GM18511 (cell line): ENCODE measurements around the gene CDH10.

Source experiments
- ATAC-seq: cut with Tn5 transposase; IDR thresholded peaks from one replicate; pipeline ENCODE4 v1.9.1; 2021; ENCODE audit warnings: mild to moderate bottlenecking, moderate library complexity; ENCODE audit not compliant: unreplicated experiment

Gene CDH10

DNA sequence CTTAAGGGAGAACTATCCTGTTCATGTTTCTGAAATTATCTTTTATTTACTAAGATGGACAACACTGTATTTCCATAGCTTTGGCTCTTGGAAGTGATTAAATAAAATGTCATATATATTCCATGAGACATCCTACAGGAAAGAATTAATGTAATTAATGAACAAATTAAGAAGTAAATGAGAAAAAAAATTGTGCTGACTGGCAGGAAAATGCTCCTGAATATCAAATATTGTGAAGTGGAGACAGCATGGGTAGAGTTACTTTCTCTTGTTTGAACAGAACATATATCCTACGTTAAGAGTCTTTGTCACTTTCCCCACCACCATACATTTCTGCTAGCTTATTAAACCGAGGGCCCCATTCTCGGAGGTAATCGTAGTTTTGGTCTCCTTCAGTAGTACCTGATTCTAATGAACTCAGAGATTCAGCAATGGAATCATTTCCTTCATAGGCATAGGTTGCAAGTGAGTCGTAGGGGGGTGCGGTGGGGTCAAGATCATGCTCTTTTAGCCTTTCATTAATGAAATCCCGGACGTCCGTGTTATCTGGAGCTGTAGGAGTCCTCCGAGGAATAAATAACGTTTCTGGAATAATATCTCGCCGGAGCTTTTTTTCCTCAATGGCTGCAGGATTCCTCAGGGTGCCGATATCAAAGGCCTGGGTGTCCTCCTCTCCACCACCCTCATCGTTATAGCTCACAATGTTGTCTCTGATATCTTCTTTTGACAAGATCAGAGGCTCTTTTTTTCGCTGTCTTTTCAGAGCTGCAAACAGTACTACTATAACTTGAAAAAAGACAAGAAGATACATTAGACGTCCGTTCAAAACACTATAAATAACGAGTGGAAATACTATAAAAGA lies 157.2 kb downstream of the CDH10 start:
- ATAC-seq: no peak

DNA sequence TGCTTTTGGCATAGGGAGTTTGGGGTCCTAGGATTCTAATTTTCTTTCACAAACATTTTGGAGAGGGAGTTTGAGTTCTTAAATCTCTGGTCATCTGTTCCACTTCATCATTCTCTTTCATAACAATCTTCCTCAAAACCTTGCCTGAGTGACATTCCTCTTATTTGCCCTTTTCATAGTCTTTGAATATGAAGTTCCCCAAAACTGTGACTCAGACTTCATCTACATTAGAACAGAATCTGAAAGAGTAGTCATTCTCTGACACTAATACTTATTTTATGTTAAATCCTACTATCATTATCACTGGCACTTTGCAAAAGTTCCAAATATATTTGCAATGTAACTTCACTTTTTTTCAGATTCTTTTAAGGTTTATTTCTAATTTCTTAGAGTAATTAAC lies 163.8 kb downstream of the CDH10 start:
- ATAC-seq: no peak

DNA sequence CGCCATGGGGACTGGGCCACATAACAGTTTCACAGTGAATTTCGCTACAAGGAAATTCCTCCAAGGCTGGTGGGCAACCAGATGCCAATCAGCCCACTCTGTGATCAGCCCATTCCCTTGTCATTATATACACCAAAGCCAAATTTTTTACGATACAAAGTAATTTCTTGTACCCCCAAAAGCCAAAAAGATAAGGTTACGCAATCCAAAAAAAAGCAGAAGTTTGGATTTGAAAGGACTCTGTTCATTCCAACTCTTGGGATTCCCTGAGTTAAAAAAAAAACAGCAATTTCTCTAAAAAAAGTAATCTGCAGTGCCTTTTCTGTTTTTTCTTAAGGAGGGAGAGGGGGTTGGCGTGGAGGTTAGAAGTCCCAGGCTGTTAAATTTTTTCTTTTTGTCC lies 166.8 kb downstream of the CDH10 start:
- no peak for ATAC-seq

DNA sequence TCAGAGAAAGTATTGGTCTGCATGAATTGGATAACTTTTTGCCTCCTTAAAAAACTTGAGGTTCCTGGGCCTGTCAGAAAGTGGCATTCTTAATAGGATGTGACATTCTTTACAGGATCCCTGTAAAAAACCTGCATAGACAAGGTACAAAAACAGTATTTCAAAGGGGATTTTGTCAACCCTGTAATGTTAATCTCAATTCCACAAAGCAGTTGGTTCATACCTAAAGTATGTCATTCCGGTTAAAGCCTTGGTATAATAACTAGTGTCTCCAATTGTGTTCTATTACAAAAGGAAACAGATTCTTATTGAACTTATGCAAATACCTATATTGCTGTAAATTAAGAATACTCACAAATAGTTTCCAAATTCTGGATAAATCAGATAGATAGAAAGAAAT lies 169.7 kb downstream of the CDH10 start:
- no peak for ATAC-seq

DNA sequence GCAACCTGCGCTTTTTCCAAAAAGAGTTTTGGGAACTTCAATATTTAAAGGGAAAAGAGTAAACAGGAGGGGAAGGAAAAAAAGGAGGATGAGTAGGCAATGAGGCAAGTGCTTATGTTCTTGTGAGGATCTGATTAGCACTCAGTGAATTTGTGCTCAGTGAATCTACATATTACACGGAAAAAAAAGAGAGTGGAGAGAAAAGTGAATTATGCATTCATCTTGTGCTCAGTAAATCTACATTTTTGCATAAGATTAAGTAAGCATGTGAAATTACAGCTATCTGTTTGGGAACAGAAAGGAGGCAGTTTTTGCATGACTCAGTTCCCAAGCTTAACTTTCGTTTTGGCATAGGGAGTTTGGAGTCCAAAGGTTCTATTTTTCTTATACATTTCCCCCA lies 170.1 kb downstream of the CDH10 start:
- ATAC-seq: no peak

DNA sequence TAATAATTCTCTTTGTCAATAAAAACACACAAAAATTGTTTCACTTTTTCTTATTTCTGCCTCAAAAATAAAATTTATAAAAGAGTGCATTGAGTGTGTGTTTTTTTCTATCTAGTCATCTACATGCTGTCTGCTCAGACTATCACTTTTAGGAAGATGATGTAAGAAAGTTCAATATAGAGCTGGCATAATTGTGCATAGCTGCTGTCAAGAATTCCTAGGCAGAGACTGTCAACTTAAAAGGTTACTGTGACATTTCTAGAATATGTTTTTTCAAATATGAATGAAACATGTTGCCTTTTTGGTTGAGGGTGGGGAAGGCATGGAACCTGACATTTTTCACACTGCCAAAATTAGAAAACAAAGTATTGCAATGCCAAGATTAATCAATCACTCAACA lies 172.3 kb downstream of the CDH10 start:
- no peak for ATAC-seq

DNA sequence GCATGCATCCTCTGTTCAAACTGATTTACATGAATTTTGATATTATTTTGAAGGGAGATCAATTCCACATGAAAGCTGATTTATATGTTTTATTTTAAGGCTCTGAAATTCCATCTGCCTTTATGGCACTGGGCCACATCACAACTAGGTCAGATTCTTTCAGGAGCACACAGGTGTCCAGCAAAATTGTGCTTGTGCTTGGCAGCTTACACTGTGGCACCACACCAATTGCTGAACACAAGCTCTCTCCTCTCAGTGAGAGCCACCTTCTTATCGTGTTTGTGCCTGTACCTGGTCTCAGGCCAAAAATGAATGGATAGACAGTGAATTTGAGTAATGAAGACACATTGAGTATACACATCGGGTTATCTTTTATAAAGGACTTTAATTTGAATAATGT lies 200.4 kb downstream of the CDH10 start:
- ATAC-seq: no peak

DNA sequence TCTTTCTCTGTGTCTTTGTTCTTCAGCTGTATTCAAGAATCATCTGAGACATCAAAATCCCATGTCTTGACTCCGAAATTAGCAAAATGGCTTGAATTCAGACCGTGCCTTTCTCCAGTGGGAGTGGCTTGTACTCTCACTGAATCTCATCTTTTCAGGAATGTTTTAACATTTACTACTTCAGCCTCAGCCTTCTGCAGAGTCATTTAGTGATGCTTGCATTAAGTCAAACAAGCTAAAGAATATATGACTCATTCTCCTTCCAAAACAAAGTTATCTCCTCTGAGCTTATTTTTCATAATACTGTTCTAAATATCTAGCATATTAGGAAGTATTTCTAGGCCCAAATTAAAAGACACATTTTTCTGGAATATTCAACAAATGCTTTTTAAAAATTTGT lies 205.3 kb downstream of the CDH10 start:
- ATAC-seq: no peak
